HEK293 (cell line): ENCODE data around the gene BMP2K.

Experiments
- CTCF ChIA-PET: fragments of 350-600 bp; formaldehyde crosslinking; extraction: SDS; loops from one replicate; lab custom pipeline; 2021; ENCODE audit warnings: antibody characterized with exemption; lab: Yijun Ruan, JAX
- POLR2A ChIA-PET: fragments of 300-600 bp; formaldehyde crosslinking; extraction: SDS; loops from one replicate; lab custom pipeline; 2020; ENCODE audit warnings: antibody characterized with exemption, inconsistent platforms; lab: Yijun Ruan, JAX
- H3K27ac ChIP-seq: fragments of 200-500 bp; sonication (Bioruptor generic); 2 replicates; pipeline ENCODE4 v1.5.1; 2014; ENCODE audit warnings: low read depth, low read length, control low read depth, inconsistent platforms; ENCODE audit errors: extremely low read depth
- H3K36me3 ChIP-seq, 2 experiments: fragments of 200-500 bp in 1 of 2; sonication (Bioruptor generic) in 1 of 2; 1 replicate in 1 of 2; 2 replicates in 1 of 2; pipeline ENCODE4 v1.5.1; 2014 to 2017; ENCODE audit warnings: inconsistent platforms in 2 of 2, low read length in 2 of 2; ENCODE audit not compliant: control insufficient read depth in 2 of 2, insufficient read depth in 1 of 2
- H3K4me1 ChIP-seq: fragments of 200-500 bp; sonication (Bioruptor generic); 2 replicates; pipeline ENCODE4 v1.5.1; 2014; ENCODE audit warnings: mild to moderate bottlenecking, low read length, inconsistent platforms; ENCODE audit not compliant: control insufficient read depth, insufficient read depth
- H3K4me3 ChIP-seq: 2 replicates; pipeline ENCODE4 v1.5.1; 2011; ENCODE audit warnings: low read depth, mild to moderate bottlenecking, control low read depth, low read length, moderate library complexity
- H3K9me3 ChIP-seq: fragments of 200-500 bp; sonication (Bioruptor generic); 2 replicates; pipeline ENCODE4 v1.5.1; 2014; ENCODE audit warnings: low read depth, low read length, inconsistent platforms; ENCODE audit not compliant: control insufficient read depth, insufficient read depth
- FEZF1 ChIP-seq: fragments of 450-650 bp; formaldehyde crosslinking; IDR thresholded peaks from 2 replicates; pipeline ENCODE4 v1.5.1; 2016; ENCODE audit warnings: missing biosample characterization, missing genetic modification characterization
- HOXA7 ChIP-seq: sonication (generic); formaldehyde crosslinking; IDR thresholded peaks from 2 replicates; pipeline ENCODE4 v1.8.1; 2022; ENCODE audit warnings: missing genetic modification reagents, borderline replicate concordance
- RBAK ChIP-seq: fragments of 450-650 bp; formaldehyde crosslinking; IDR thresholded peaks from 2 replicates; pipeline ENCODE4 v1.5.1; 2016; ENCODE audit warnings: missing biosample characterization, missing genetic modification characterization
- YY2 ChIP-seq: fragments of 450-650 bp; formaldehyde crosslinking; IDR thresholded peaks from 2 replicates; pipeline ENCODE4 v1.5.1; 2016; ENCODE audit warnings: missing biosample characterization, missing genetic modification characterization
- ZBTB48 ChIP-seq: fragments of 450-650 bp; formaldehyde crosslinking; IDR thresholded peaks from 2 replicates; pipeline ENCODE4 v1.5.1; 2016; ENCODE audit warnings: missing biosample characterization, missing genetic modification characterization
- ZNF10 ChIP-seq: fragments of 450-650 bp; formaldehyde crosslinking; IDR thresholded peaks from 2 replicates; pipeline ENCODE4 v1.5.1; 2017; ENCODE audit warnings: missing biosample characterization, missing genetic modification characterization
- ZNF121 ChIP-seq: fragments of 450-650 bp; formaldehyde crosslinking; IDR thresholded peaks from 2 replicates; pipeline ENCODE4 v1.5.1; 2016; ENCODE audit warnings: missing biosample characterization, missing genetic modification characterization
- ZNF155 ChIP-seq: fragments of 450-650 bp; formaldehyde crosslinking; IDR thresholded peaks from 2 replicates; pipeline ENCODE4 v1.5.1; 2016; ENCODE audit warnings: missing biosample characterization, missing genetic modification characterization
- ZNF175 ChIP-seq: fragments of 450-650 bp; formaldehyde crosslinking; IDR thresholded peaks from 2 replicates; pipeline ENCODE4 v1.5.1; 2016; ENCODE audit warnings: missing biosample characterization, missing genetic modification characterization
- ZNF202 ChIP-seq: fragments of 450-650 bp; formaldehyde crosslinking; IDR thresholded peaks from 2 replicates; pipeline ENCODE4 v1.5.1; 2016; ENCODE audit warnings: missing biosample characterization, missing genetic modification characterization, borderline replicate concordance
- ZNF350 ChIP-seq: fragments of 450-650 bp; formaldehyde crosslinking; IDR thresholded peaks from 2 replicates; pipeline ENCODE4 v1.5.0; 2017; ENCODE audit warnings: missing biosample characterization, mild to moderate bottlenecking, missing genetic modification characterization
- ZNF354C ChIP-seq: fragments of 450-650 bp; formaldehyde crosslinking; IDR thresholded peaks from 2 replicates; pipeline ENCODE4 v1.5.1; 2016; ENCODE audit warnings: missing biosample characterization, missing genetic modification characterization, low read depth, borderline replicate concordance
- ZNF544 ChIP-seq: fragments of 450-650 bp; formaldehyde crosslinking; IDR thresholded peaks from 2 replicates; pipeline ENCODE4 v1.5.0; 2017; ENCODE audit warnings: missing biosample characterization, missing genetic modification characterization
- ZNF548 ChIP-seq: fragments of 450-650 bp; formaldehyde crosslinking; IDR thresholded peaks from 2 replicates; pipeline ENCODE4 v1.5.1; 2016; ENCODE audit warnings: missing biosample characterization, missing genetic modification characterization
- ZNF610 ChIP-seq: fragments of 450-650 bp; formaldehyde crosslinking; IDR thresholded peaks from 2 replicates; pipeline ENCODE4 v1.5.1; 2016; ENCODE audit warnings: missing biosample characterization, missing genetic modification characterization, borderline replicate concordance
- ZNF677 ChIP-seq: fragments of 450-650 bp; IDR thresholded peaks from 2 replicates; pipeline ENCODE4 v1.5.0; 2018; ENCODE audit warnings: missing biosample characterization, mild to moderate bottlenecking, missing genetic modification characterization, moderate library complexity
- ZNF707 ChIP-seq: fragments of 450-650 bp; formaldehyde crosslinking; IDR thresholded peaks from 2 replicates; pipeline ENCODE4 v1.5.1; 2016; ENCODE audit warnings: missing biosample characterization, missing genetic modification characterization
- ZNF785 ChIP-seq: fragments of 450-650 bp; formaldehyde crosslinking; IDR thresholded peaks from 2 replicates; pipeline ENCODE4 v1.5.1; 2016; ENCODE audit warnings: missing biosample characterization, missing genetic modification characterization
- ZXDB ChIP-seq: fragments of 450-650 bp; formaldehyde crosslinking; IDR thresholded peaks from 2 replicates; pipeline ENCODE4 v1.5.1; 2016; ENCODE audit warnings: missing biosample characterization, missing genetic modification characterization
- TF ChIP-seq, protein P1 (sequence below): fragments of 450-650 bp; formaldehyde crosslinking; IDR thresholded peaks from 2 replicates; pipeline ENCODE4 v1.5.0; 2017; ENCODE audit warnings: missing biosample characterization, missing genetic modification characterization, borderline replicate concordance
- TF ChIP-seq, protein P2 (sequence below): fragments of 450-650 bp; formaldehyde crosslinking; IDR thresholded peaks from 2 replicates; pipeline ENCODE4 v1.5.1; 2016; ENCODE audit warnings: missing biosample characterization, missing genetic modification characterization
- TF ChIP-seq, protein P3 (sequence below): fragments of 450-650 bp; formaldehyde crosslinking; IDR thresholded peaks from 2 replicates; pipeline ENCODE4 v1.5.1; 2016; ENCODE audit warnings: missing biosample characterization, missing genetic modification characterization
- TF ChIP-seq, protein P4 (sequence below): fragments of 450-650 bp; formaldehyde crosslinking; IDR thresholded peaks from 2 replicates; pipeline ENCODE4 v1.5.1; 2016; ENCODE audit warnings: missing biosample characterization, missing genetic modification characterization
- TF ChIP-seq, protein P5 (sequence below): fragments of 450-650 bp; formaldehyde crosslinking; IDR thresholded peaks from 2 replicates; pipeline ENCODE4 v1.5.1; 2016; ENCODE audit warnings: missing biosample characterization, missing genetic modification characterization
- TF ChIP-seq, protein P6 (sequence below): fragments of 450-650 bp; formaldehyde crosslinking; IDR thresholded peaks from 2 replicates; pipeline ENCODE4 v1.5.1; 2016; ENCODE audit warnings: missing biosample characterization, missing genetic modification characterization

The BMP2K gene

DNA sequence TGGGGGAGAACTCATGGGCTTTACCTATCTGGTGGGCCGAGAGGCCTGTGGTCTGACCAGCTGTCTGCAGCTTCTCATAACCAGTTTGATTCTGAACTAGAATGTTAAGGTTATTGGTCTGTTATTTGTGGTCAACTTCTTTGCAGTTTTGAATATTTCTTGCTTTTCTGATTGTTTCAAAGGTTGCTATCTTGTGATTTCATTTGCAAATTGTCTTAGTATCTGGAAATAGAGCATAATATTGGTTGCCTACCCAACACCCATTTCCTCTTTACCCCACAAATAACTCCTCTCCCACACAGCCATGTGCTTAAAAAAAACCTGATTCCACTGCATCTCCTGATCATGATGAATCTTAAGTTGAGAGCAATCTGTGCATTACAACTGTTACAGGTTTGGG lies 39.1 kb upstream of the BMP2K start (continued):
- TF ChIP-seq, protein P1, sequence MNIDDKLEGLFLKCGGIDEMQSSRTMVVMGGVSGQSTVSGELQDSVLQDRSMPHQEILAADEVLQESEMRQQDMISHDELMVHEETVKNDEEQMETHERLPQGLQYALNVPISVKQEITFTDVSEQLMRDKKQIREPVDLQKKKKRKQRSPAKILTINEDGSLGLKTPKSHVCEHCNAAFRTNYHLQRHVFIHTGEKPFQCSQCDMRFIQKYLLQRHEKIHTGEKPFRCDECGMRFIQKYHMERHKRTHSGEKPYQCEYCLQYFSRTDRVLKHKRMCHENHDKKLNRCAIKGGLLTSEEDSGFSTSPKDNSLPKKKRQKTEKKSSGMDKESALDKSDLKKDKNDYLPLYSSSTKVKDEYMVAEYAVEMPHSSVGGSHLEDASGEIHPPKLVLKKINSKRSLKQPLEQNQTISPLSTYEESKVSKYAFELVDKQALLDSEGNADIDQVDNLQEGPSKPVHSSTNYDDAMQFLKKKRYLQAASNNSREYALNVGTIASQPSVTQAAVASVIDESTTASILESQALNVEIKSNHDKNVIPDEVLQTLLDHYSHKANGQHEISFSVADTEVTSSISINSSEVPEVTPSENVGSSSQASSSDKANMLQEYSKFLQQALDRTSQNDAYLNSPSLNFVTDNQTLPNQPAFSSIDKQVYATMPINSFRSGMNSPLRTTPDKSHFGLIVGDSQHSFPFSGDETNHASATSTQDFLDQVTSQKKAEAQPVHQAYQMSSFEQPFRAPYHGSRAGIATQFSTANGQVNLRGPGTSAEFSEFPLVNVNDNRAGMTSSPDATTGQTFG (tag by site-specific recombination), result no peak
- no peak for TF ChIP-seq RBAK (tag by site-specific recombination)
- no peak for TF ChIP-seq ZBTB48 (tag by site-specific recombination)
- no peak for TF ChIP-seq ZNF10 (tag by site-specific recombination)
- TF ChIP-seq ZNF785, result no peak
- TF ChIP-seq ZNF350, result no peak
- no peak for TF ChIP-seq ZNF202
- TF ChIP-seq ZNF544 (tag by site-specific recombination), result no peak
- TF ChIP-seq ZXDB (tag by site-specific recombination), result no peak

DNA sequence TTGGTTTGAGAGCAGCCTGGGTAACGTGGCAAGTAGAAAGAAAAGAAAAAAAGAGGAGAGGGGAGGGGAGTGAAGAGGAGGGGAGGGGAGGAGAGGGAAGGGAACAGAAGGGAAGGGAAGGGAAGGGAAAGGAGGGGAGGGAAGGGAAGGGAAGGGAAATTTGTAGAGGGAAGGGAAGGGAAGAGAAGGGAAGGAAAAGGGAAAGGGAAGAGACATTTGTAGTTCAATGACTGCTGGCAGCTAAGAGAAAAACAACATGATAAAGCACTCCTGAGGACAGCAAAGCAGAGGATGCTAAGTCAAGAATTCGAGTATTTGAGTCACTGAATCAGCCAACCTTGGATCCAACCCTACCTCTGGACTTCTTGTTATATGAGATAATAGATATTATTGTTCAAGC lies 38.2 kb upstream of the BMP2K start:
- ChIA-PET CTCF (no interaction called here), POLR2A (no interaction called here)
- Histone ChIP-seq H3K4me1 (no peaks in the 10 kb centered on the region), H3K9me3 (no peaks in the 10 kb centered on the region), H3K27ac (no peak overlapping the region), H3K36me3 (no peaks in the 10 kb centered on the region), H3K4me3 (no peak overlapping the region)
- TF ChIP-seq YY2 (tag by site-specific recombination), result no peak
- no peak for TF ChIP-seq ZNF544 (tag by site-specific recombination)
- TF ChIP-seq, protein P2, sequence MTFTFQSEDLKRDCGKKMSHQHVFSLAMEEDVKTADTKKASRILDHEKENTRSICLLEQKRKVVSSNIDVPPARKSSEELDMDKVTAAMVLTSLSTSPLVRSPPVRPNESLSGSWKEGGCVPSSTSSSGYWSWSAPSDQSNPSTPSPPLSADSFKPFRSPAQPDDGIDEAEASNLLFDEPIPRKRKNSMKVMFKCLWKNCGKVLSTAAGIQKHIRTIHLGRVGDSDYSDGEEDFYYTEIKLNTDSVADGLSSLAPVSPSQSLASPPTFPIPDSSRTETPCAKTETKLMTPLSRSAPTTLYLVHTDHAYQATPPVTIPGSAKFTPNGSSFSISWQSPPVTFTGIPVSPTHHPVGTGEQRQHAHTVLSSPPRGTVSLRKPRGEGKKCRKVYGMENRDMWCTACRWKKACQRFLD (tag by site-specific recombination), result no peak
- TF ChIP-seq, protein P3, sequence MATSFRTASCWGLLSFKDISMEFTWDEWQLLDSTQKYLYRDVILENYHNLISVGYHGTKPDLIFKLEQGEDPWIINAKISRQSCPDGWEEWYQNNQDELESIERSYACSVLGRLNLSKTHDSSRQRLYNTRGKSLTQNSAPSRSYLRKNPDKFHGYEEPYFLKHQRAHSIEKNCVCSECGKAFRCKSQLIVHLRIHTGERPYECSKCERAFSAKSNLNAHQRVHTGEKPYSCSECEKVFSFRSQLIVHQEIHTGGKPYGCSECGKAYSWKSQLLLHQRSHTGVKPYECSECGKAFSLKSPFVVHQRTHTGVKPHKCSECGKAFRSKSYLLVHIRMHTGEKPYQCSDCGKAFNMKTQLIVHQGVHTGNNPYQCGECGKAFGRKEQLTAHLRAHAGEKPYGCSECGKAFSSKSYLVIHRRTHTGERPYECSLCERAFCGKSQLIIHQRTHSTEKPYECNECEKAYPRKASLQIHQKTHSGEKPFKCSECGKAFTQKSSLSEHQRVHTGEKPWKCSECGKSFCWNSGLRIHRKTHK (tag by site-specific recombination), result no peak
- TF ChIP-seq, protein P4, sequence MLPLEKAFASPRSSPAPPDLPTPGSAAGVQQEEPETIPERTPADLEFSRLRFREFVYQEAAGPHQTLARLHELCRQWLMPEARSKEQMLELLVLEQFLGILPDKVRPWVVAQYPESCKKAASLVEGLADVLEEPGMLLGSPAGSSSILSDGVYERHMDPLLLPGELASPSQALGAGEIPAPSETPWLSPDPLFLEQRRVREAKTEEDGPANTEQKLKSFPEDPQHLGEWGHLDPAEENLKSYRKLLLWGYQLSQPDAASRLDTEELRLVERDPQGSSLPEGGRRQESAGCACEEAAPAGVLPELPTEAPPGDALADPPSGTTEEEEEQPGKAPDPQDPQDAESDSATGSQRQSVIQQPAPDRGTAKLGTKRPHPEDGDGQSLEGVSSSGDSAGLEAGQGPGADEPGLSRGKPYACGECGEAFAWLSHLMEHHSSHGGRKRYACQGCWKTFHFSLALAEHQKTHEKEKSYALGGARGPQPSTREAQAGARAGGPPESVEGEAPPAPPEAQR (tag by site-specific recombination), result no peak

DNA sequence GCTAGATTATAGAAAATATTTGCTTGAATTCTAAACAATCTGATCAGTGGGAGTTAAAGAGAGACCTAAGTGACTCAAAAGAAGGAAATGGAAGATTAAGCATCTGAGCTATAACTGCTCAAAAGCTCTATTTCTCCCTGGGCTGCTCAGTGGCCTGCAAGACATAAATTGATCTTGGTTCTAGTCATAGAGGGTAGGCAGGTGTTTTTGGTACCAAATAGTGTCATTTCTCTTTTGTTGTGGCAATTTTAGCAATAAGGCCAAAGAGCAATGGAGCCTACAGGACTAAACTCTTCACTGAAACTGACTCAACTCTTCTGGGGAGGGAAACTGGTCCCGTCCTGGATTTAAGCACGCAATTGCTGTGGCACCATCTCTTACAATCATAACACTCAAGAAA lies 33.9 kb upstream of the BMP2K start:
- no peak overlapping the region for H3K27ac ChIP-seq
- no peaks in the 10 kb centered on the region for H3K4me1 ChIP-seq
- POLR2A ChIA-PET, result no interaction called here
- H3K36me3 ChIP-seq, result no peaks in the 10 kb centered on the region
- CTCF ChIA-PET, result interaction anchor here (0.9 kb wide), 1 partner anchor 98 kb away, joined by 3 read pairs; no protein-coding TSS in a partner anchor
- H3K9me3 ChIP-seq, result no peaks in the 10 kb centered on the region
- H3K4me3 ChIP-seq, result no peak overlapping the region
- TF ChIP-seq ZNF354C (tag by site-specific recombination) (no peak), ZNF121 (no peak), ZNF548 (tag by site-specific recombination) (no peak), ZNF707 (tag by site-specific recombination) (no peak), HOXA7 (CRISPR knock-in tag) (no peak), FEZF1 (tag by site-specific recombination) (no peak), ZNF175 (tag by site-specific recombination) (no peak), ZNF155 (tag by site-specific recombination) (no peak), ZNF610 (tag by site-specific recombination) (no peak), ZNF677 (tag by site-specific recombination) (no peak)
- TF ChIP-seq, protein P5, sequence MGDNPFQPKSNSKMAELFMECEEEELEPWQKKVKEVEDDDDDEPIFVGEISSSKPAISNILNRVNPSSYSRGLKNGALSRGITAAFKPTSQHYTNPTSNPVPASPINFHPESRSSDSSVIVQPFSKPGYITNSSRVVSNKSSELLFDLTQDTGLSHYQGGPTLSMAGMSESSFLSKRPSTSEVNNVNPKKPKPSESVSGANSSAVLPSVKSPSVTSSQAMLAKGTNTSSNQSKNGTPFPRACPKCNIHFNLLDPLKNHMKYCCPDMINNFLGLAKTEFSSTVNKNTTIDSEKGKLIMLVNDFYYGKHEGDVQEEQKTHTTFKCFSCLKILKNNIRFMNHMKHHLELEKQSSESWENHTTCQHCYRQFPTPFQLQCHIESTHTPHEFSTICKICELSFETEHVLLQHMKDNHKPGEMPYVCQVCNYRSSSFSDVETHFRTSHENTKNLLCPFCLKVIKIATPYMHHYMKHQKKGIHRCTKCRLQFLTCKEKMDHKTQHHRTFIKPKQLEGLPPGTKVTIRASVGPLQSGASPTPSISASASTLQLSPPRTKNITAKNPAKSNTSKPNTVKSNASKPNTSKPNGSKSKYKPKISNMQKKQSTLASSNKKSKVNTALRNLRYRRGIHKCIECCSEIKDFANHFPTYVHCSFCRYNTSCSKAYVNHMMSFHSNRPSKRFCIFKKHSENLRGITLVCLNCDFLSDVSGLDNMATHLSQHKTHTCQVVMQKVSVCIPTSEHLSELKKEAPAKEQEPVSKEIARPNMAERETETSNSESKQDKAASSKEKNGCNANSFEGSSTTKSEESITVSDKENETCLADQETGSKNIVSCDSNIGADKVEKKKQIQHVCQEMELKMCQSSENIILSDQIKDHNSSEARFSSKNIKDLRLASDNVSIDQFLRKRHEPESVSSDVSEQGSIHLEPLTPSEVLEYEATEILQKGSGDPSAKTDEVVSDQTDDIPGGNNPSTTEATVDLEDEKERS (tag by site-specific recombination), result no peak
- TF ChIP-seq, protein P6, sequence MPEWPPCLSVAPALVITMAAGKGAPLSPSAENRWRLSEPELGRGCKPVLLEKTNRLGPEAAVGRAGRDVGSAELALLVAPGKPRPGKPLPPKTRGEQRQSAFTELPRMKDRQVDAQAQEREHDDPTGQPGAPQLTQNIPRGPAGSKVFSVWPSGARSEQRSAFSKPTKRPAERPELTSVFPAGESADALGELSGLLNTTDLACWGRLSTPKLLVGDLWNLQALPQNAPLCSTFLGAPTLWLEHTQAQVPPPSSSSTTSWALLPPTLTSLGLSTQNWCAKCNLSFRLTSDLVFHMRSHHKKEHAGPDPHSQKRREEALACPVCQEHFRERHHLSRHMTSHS (tag by site-specific recombination), result no peak
